K562 treated with DMSO at 1 percent for 12 hours (cell line): ENCODE measurements around the gene PSMA7. TPM values are rescaled to one million over a fixed set of nuclear protein-coding genes. Genes with fewer than 3 reads are reported as not detected.

Source experiments
- total RNA-seq: library from RNA; unstranded; fragments of 300-600 nt; gene quantifications from 2 replicates; pipeline ENCODE4 v1.2.3, GENCODE V29; 2022; ENCODE audit not compliant: insufficient read depth

PSMA7 gene
- 426 and 559 TPM in 2 replicates for total RNA-seq

DNA sequence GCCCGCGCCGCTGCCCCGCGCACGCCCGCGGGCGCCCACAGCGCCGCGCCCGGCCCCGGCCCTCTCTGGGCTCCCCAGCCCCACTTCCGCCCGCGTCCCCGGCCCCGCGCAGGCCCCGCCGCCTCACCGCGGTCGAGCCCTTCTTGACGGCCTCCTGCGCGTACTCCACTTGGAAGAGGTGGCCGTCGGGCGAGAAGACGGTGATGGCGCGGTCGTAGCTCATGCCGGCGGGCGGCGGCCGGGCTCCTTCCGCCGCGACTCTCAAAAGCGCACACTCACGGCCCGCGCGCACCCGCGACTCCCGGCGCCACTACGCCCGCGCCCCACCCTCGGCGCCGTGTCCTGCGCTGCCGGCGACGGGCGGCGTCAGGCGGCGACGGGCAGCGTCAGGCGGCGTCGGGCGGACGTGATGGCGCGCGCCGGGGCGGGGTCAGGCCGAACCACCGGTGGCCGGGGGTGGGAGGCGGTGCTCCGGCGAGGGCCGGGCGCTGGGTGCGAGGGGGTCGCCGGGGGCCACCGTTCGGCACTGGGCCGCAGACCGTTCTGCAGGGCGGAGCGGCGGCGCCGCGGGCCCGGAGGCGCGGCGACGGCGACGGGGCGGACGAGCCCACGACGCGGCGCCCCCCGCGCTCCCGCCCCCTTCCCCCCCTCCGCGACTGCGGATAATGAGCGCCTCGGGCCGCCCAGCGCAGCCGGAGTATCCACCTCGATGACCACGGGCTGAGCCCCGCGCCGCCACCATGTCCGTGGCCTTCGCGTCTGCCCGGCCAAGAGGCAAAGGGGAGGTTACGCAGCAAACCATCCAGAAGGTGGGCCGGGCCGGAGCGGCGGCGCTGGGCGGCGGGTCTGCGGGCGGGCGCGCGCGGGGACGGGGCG is at the start of gene PSMA7, which contains the start of gene SS18L1:
TSS of gene PSMA7 (minus strand) at position 314 of the 876 bp plus-strand sequence. CDS start at position 223, 91 bp downstream.
TSS of gene SS18L1 (plus strand) at position 689 of the 876 bp plus-strand sequence. CDS start at position 741, 52 bp downstream.

DNA sequence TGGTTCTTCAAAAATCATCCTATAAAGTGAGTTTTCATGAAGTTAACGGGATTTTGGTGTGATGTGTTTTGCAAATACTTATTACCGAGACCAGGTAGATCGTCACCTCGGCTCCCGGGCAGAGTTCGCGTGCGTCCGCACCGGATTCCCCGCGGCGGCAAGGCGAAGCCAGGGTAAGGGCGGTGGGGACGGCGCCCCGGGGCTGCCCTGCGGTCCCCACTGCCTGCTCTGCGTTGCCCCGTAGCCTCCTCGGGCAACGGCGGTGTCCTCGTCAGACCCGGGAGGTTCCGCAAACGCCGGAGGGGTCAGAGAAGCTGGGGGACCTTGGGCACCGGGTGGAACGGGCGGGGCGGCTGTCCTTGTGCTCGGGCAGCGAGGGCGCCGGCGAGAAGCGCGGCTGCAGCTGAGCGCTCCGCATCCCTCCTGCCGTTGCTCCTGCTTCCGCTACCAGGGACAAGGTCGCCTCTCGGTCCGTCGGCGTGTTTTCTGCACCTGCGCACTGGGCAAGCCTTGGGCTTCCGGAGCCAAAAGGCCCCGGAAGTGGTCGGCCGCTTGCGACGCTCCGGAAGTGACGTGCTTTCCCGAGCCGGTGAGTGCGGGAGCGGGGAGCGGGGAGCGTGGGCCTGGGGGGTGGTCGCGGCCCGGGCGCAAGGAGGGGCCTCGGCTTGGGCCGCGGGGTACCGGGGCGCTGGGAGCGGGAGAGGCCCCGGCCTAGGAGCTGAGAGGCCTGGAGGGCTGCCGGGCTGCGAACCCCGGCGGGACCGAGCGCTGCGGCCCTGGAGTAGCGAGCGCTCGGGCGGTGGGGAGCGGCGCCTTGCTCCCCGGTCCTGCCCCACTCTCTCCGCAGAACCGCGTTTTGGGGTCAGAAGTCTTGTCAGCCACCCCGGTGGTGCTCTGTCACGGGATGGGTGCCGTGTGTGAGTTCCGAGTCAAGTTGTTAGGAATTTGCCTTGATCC is 39.6 kb upstream of the PSMA7 start, which contains the start of gene MTG2:
TSS of gene MTG2 (plus strand) at position 560 of the 957 bp plus-strand sequence. CDS start 10,393 bp downstream, outside the sequence.

DNA sequence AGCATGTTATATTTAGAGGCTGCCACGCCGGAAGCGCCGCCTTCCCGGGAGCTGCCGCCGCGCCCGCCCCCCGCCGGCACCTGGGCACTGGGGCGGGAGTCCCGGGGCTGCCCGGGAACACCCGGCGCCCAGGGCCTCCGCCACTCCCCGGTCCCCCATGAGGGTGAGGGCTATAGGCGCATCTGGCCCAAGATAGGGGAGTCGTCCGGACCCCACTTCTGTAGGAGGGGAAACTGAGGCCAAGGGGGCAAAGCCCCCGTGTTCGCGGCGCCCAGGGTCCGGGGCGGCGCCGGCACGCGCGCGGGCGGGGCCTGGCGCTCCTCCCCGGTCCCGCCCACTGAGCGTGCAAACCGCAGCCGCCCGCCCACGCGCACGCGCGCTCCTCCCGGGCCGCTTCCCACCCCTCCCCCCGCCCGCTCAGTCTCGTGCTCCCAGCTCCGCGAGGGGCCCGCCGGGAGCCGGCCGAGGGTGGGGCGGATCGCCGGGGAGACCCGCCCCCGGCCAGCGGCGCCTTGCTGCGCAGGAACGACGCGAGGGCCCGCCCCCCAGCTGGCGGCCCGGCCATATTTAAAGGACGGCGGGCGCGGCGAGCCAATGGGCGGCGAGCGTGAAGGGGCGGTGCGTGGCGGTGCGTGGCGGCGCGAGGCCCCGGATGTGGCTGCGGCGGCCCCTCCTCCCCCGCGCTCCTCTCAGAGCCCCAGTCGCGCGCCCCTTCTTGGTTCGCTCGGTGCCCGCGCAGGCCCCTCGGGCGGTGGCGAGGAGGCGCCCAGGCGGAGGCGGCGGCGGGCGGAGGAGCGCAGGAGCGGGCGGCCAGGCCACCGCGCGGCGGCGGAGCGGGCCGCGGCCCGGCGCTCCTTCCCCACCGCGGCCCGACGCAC is 21.2 kb downstream of the PSMA7 start, which contains the start of gene LSM14B:
TSS of gene LSM14B (plus strand) at position 700 of the 878 bp plus-strand sequence. CDS start 192 bp downstream, outside the sequence.

Other genes with a start within 250 kb of the PSMA7 start
- gene TAF4, start 77.5 kb downstream of the PSMA7 start, total RNA-seq: 5.5 and 14.5 TPM in 2 replicates
- 20.5 and 34.2 TPM in 2 replicates for gene LSM14B, start 20.9 kb downstream of the PSMA7 start, total RNA-seq
- gene SS18L1, start 375 bp upstream of the PSMA7 start, total RNA-seq: 4.8 and 12.2 TPM in 2 replicates
- gene MTG2, start 39.6 kb upstream of the PSMA7 start, total RNA-seq: 37.3 and 43.0 TPM in 2 replicates
- gene HRH3, start 76.9 kb upstream of the PSMA7 start, total RNA-seq: not detected in 2 replicates
- 10.9 and 26.4 TPM in 2 replicates for gene OSBPL2, start 95.1 kb upstream of the PSMA7 start, total RNA-seq
- 163 and 209 TPM in 2 replicates for gene ADRM1, start 159.6 kb upstream of the PSMA7 start, total RNA-seq
- gene LAMA5, start 223.9 kb upstream of the PSMA7 start, total RNA-seq: 31.7 and 36.7 TPM in 2 replicates
- 6,686 and 11,238 TPM in 2 replicates for gene RPS21, start 243.7 kb upstream of the PSMA7 start, total RNA-seq